GM19043 (cell line): ENCODE data around the gene TOMM40L.
"Not testable (repeated sequence)": the region's sequence is repeated elsewhere in the genome, so short reads cannot be mapped to it uniquely, and the experiment has no call there.

Experiments used
- ATAC-seq: cut with Tn5 transposase; IDR thresholded peaks from one replicate; pipeline ENCODE4 v1.9.1; 2021; ENCODE audit warnings: low read depth; ENCODE audit not compliant: unreplicated experiment

The TOMM40L gene

GRCh38 chr1:161250100-161250499 is 24.2 kb downstream of the TOMM40L start:
- not testable (repeated sequence) for ATAC-seq

DNA sequence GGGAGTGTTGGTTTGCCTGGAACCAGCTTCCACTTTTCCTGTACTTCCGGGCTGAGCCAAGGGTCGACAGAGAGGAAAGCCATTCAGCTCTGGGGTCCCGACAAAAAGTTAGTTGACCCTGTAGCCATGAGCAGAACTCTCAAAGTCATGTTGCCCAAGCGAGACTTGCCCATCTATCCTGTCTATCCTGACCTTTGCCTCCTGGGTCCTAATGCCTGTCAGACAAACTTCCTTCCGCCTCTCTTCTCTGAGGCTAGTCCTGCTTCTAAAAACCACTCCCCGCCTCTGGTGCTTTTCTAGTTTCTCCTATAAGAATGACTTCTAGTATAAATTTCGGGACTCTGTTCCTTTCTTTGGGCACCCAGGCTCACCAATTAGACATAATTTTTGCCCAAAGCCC is 25.0 kb downstream of the TOMM40L start:
- ATAC-seq, result no peak

DNA sequence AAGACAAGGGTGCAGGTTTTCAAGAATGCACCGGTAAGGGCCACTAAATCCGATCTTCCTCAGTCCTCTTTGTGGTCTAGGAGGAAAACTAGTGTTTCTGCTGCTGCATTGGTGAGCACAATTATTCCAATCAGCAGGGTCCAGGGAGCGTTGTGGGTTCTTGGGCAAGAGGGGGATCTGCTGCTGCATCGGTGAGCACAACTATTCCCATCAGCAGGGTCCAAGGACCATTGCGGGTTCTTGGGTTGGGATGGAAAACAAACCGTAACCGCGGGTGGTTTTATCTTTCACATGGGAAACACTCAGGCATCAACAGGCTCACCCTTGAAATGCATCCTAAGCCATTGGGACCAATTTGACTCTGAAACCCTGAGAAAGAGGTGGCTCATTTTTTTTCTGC is 25.7 kb downstream of the TOMM40L start:
- ATAC-seq, result no peak

DNA sequence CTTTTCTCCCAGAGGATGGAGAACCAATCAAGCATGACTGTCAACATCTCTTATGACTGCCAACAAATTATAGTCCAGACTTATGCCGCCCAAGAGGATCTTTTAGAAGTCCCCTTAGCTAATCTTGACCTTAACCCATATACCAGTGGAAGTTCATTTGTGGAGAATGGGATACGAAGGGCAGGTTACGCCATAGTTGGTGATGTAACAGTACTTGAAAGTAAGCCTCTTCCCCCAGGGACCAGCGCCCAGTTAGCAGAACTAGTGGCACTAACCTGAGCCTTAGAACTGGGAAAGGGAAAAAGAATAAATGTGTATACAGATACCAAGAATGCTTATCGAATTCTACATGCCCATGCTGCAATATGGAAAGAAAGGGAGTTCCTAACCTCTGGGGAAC is 29.4 kb downstream of the TOMM40L start:
- not testable (repeated sequence) for ATAC-seq

DNA sequence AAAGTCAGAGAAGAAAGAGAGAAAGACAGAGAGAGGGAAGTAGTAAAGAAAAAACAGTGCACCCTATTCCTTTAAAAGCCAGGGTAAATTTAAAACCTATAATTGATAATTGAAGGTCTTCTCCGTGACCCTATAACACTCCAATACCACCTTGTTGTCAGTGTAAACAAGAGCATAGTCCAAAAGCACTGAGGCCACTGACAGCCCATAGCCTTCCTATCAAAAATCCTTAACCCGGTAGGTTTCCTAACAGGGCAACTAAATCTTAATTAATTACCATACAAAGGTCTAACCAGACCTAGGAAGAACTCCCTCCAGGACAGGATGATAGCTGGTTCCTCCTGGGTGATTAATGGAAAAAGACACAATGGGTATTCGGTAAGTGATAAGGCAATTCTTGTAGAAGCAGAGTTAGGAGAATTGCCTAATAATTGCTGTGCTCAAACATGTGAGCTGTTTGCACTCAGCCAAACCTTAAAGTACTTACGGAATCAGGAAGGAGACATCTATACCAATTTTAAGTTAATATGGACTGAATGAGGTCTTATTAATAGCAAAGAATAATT is 30.2 kb downstream of the TOMM40L start:
- not testable (repeated sequence) for ATAC-seq

DNA sequence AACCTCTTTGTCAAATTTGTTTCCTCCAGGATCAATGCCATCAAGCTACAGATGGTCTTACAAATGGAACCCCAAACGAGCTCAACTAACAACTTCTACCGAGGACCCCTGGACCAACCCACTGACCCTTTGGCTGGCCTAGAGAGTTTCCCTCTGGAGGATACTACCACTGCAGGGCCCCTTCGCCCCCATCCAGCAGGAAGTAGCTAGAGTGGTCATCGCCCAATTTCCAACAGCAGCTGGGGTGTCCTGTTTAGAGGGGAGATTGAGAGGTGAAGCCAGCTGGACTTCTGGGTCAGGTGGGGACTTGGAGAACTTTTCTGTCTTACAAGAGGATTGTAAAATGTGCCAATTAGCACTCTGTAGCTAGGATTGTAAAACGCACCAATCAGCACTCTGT is 31.2 kb downstream of the TOMM40L start:
- ATAC-seq, result not testable (repeated sequence)

DNA sequence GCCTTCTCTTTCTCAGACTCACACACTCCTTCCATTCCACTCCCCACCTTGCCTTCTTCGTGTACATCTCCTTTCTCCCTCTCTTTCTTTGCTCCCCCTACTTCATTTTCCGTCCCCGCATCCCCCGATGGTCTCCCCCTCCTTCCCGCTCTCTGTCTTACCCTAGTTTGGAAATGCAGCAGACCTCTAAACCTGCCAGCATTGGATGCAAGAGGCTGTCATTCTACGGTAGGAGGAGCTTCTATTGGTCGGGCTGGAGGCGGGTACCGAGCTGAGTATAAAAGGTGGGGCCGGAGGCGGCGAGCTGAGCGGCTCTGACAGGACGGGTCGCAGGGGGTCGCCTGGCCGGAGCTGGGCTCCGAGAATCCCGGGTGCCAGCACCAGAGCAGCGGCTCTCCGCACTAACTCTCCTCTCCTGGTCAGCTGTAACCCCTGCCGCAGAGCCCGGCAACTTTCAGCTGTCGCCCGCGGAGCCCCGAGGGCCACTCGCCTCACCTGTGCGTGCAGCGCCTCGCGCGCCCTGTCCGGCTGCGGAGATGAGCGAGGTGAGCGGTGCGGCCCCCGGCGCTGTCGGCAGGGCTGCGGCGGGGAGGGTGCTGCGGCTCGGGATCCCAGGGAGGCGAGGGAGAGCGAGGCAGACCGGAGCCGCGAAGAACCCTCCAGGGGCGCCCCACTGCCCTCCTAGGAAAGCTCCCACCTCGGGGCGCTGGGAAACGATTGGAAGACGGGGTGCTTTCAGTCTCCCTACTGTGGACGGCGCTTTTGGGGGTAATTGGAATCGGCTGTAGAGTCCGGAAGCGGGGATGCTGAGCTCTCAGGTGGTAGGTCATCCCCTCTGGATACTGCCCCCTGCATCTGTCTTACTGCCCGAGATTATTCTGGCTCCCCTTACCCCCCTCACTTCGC is 32.8 kb downstream of the TOMM40L start, which contains the start of gene PCP4L1:
TSS of gene PCP4L1 (plus strand) at position 307 of the 906 bp plus-strand sequence. CDS start at position 537, 230 bp downstream.
- ATAC-seq, result no peak

GRCh38 chr1:161259345-161259702 is 33.5 kb downstream of the TOMM40L start:
- ATAC-seq, result no peak

- no peak for ATAC-seq
These were observed 33.9 kb downstream of the TOMM40L start for GRCh38 chr1:161259765-161260164.

DNA sequence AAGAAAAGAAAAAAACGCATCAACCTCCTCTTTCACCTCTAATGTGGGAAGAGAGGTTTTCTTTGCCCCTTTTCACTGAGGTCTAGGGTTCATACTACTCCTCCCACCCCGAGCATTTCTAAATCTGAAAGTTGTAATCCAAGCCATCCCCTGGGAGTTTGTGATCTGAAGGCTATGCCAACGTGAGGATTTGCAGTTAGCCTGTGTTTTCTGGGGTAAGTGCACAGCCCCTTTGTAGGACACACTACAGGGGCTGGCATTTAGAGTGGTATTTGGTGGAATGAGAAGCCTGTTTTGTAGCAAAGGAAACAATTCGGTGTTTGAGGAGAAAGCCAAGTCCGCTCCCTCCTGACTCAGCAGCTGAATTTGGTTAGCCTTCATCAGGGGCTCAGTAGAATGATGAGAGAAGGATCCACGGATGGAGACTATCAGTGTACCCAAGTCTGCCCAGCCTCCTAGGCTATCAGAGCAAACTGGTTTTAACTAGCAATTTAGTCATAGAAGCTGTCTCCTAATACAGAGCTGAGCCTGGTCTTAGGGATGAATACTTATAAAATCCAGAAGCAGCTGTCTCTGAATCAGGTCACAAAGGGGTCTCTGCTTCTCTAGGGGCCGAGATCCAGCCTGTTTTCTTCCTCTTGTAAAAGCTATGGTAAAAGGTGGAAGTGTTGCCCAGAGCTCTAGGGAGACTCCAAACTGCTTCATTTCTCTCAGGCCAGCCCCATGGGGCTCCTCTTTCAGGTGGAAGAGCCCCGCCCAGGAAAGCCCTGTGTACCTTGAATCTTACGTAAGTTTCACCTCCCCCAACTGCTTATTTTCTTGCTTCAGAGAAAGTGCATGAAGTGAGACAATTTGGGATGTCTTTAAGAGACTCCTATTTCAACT is 34.8 kb downstream of the TOMM40L start:
- no peak for ATAC-seq

DNA sequence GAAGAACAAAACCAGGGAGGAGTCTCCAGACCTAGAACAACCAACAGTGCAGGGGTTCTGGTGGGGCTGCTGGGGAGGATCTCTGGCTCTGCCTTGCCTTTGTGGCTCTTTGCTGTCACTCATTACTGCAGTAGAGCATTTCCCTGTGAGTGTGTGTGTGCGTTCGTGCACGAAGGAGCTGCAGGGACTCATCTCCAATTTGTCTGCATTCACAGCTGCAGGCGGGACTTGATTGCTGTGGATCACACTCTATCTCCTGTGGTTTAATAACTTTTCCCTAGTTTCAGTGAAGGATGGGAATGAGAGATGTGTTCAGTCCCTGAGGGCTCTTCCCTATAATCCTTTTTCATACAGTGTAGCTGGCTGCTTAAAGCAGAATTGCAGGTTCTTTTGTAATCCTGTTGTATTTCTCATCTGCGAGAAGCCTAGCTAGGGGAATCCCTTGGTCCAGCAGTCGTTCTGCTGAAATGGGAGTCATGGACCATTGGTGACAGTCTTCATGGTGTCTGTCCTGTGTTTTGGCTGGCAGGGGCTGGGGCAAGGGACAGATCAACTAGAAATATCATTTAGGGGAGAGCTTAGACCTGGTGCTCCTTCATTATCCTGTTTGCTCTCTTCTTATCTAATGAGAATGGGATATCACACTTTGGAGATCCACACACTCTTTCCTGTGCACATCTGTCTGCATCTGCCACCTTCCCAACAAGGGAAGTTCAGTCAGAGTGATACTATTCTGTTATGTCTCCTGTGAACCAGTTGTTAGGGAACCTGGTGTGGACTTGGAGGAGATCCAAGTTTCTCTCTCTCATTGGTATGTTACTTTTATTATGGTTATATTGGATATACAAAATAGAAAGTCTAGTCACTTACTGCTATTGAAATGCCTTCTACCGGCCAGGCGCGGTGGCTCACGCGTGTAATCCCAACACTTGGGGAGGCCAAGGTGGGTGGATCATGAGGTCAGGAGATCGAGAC is 35.7 kb downstream of the TOMM40L start:
- no peak for ATAC-seq

GRCh38 chr1:161265305-161265704 is 39.4 kb downstream of the TOMM40L start:
- ATAC-seq, result no peak

- ATAC-seq, result no peak
These were observed 40.3 kb downstream of the TOMM40L start for GRCh38 chr1:161266202-161266601.

- no peak for ATAC-seq
These were observed 41.0 kb downstream of the TOMM40L start for GRCh38 chr1:161266836-161267235.

GRCh38 chr1:161267321-161267720 is 41.5 kb downstream of the TOMM40L start:
- ATAC-seq, result no peak

GRCh38 chr1:161273402-161273801 is 47.5 kb downstream of the TOMM40L start:
- no peak for ATAC-seq

DNA sequence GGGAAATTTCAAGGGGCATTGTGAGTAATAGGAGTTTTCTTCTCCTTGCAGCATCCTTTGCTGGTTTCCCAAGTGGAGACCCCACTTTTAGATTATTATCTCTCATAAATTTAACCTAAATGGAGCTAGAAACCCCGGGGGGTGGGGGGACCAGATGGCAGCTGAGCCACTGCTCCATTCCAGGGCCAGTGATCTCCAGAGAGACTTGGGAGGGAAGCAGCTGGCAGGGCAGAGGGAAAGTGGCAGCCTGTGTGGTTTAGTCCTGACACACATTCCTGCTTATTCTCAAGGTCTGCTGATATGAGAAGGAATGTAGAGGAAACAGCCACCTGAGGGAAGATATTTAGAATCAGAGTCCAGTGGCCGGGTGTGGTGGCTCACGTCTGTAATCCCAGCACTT is 49.0 kb downstream of the TOMM40L start:
- no peak for ATAC-seq
